ENCODE data around the gene CNTN5.
"Not testable (repeated sequence)": the region's sequence is repeated elsewhere in the genome, so short reads cannot be mapped to it uniquely, and the experiment has no call there.

Gene CNTN5

DNA sequence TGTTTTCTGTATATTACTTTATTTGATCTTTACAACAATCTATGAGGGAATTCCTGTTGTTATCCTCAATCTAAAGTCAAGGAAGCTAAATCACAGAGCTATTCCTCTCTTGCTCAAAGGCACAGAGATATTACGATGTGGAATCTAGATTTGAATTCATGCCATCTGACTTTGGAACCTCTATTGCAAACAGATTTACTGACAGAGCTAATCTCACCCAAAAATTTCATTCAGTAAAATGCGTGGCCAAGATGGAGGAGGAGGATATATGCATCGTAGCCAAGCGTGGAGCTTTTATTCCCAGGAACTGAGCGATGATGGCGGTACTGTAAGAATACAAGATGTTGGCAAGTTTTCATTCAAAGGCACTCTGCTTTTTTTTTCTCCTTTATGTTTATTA lies 791.8 kb downstream of the CNTN5 start:
- DNase-seq, result no peak

DNA sequence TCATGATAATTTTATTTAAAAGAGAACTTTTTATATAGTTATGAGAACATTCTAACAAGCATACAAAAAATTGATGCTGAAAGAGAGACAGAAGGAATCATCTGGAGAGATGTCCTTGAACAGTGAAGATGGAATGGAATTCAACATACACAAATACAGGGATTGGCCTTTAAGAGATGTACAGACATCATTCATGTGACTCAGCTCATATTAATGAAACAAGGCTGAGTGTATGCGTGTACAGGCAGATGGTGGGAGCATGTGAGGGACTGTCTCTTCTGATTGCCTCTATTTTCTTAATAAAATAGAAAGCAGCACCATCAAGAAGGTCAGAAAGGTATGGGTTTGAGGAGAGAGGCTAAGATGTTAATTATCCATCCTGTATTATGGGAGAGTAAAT lies 793.3 kb downstream of the CNTN5 start:
- DNase-seq, result no peak

DNA sequence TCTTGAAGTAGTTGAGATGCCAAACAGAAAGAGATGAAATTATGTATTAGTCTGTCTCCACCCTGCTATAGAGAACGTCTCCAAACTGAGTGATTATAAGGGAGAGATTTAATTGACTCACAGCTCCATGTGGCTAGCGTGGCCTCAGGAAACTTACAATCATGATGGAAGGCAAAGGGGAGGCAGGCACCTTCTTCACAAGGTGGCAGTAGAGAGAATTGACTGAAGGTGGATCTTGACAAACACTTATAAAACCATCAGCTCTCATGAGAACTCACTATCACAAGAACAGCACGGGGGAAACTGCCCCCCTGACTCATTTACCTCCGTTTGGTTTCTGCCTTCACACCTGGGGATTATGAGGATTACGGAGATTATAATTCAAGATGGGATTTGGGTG lies 794.0 kb downstream of the CNTN5 start:
- DNase-seq, result no peak

DNA sequence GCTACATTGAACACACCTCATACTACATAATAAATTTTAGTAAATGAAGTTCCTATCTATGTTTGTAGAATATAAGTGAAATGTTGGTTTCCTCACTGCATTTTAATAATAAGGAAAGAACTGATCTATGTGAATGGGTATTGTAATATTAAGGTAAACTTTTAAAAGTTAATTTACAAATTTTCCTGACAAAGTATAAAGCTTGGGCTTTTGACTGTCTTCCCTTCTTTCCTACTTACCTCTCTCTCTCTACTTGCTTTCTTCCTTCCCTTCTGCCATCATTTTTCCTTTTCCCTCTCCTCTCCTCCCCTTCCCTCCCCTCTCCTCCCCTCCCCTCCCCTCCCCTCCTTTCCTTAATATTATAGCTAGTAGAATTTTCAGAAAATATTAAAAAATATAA lies 798.2 kb downstream of the CNTN5 start:
- no peak for DNase-seq

DNA sequence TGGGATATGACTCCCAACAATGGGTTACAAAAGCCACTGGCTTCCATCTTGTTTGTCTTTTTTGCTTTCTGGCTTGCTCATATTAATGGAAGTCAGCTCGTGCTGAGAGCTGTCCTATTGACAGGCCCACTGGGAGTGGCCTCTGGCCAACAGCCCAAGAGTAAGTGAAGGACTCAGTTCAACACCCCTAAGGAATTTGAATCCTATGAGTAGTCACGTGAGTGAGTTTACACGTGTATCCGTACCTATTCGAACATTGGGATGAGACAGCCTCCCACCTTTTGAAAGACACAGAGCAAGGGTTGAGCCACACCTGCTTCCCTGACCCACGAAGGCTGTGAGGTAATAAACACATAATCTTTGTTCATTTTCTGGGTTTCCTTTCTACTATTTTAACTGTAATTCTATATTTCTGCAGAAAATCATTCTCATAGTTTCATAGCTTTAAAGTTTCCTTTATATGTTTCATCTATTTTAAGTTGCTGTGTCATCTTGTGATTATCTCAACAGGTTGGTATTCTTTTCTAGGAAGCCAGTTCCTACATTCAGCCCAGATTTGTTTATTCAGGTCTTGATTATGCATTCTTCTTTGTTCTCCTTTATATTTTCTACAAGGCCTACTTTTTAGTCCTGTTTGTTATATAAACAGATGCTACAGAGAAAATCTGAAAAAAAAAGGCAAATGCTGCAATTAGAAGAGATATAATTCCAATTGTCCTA lies 802.3 kb downstream of the CNTN5 start:
- no peak for DNase-seq

DNA sequence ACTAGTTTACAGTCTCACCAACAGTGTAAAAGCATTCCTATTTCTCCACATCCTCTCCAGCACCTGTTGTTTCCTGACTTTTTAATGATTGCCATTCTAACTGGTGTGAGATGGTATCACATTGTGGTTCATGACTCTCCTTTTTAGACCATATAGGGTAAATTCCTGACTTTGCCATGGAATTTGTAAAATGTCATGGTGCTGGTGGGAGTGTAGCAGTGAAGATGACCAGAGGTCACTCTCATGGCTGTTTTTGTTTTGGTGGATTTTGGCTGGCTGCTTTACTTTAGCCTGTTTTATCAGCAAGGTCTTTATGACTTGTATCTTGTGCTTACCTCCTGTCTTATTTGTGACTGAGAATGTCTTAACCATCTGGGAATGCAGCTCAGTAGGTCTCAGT lies 816.0 kb downstream of the CNTN5 start:
- DNase-seq, result not testable (repeated sequence)

DNA sequence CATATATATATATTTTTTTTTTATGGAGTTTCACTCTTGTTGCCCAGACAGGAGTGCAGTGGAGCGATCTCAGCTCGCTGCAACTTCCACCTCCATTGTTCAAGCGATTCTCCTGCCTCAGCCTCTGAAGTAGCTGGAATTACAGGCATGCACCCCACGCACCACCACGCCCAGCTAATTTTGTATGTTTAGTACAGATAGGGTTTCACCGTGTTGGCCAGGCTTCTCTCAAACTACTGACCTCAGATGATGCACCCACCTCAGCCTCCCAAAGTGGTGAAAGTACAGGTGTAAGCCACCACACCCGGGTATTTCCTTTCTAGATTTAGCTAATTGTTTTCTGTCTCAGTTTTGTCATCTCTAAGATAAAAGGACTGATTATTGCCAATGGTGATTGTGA lies 821.1 kb downstream of the CNTN5 start:
- no peak for DNase-seq

DNA sequence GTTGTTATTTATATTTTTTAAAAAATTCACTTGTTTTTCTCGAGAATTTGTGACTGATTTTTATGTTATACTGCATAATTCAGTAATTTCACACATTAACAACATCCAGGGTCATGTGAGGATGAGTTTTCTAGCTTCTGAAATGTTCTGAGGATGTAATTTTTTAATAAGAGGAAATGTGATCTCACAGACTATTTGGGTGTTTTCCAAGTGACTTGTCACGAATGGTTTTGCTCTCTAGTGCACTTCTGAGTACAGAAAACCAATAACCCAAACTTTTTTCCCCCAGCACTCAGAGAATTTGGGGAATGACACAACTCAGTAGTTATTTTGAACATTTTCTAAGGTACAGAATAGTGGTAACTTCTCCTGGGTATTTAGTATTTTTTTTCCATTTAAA lies 845.2 kb downstream of the CNTN5 start:
- no peak for DNase-seq

DNA sequence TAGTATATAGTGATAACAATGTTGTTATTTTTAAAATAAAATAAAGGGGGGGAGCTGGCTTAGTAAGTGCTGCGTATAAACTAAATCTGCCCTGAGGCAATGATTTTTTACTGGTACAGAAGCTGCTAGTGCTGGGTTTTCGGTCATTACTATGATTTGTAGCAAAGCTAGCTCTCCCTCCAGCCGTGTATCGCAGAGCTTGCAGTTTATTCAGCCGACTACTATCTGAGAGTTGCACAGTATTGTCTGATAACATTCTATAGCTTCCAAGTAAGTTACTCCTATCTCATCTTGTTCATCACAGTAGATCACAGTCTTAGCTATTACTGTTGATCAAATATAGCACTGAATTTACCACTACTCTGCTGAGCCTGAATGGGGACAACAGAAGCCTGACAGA lies 860.9 kb downstream of the CNTN5 start:
- no peak for DNase-seq

DNA sequence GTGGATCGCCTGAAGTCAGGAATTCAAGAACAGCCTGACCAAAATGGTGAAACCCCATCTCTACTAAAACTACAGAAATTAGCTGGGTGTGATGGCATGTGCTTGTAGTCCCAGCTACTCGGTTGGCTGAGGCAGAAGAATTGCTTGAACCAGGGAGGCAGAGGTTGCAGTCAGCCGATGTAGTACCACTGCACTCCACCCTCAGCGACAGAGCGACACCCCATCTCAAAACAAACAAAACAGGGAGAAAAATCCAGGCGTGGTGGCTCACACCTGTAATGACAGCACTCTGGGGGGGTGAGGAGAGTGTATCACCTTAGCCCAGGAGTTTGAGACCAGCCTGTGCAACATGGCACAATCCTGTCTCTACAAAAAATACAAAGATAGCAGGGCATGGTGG lies 864.0 kb downstream of the CNTN5 start:
- DNase-seq, result no peak

DNA sequence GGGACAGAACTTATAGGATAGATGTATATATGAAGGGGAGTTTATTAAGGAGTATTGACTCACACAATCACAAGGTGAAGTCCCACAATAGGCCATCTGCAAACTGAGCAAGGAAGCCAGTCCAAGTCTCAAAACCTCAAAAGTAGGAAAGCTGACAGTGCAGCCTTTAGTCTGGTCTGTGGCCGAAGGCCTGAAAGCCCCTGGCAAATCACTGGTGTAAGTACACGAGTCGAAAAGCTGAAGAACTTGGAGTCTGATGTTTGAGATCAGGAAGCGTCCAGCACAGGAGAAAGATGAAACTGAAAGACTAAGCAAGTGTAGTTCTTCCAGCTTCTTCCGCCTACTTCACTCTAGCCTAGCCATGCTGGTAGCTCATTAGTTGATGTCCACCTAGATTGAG lies 866.7 kb downstream of the CNTN5 start:
- DNase-seq, result no peak

DNA sequence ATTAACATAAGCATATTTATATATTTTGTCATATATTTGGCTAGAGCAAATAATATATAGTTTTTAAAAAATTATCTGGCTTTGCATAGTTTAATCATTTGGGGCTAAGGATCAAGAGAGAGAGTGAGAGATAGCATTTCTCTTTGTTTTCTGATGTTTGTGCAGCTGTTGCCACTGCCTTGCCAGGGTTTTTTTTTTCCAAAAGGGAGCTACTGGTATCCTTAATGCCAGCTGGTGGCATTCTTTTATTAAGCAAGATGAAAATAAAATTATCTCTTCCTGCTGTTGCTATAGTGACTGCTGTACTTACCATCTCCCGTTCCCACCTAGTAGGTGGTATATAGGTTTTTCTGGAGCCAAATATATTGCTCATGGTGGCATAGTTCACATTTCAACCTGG lies 873.1 kb downstream of the CNTN5 start:
- DNase-seq, result no peak

DNA sequence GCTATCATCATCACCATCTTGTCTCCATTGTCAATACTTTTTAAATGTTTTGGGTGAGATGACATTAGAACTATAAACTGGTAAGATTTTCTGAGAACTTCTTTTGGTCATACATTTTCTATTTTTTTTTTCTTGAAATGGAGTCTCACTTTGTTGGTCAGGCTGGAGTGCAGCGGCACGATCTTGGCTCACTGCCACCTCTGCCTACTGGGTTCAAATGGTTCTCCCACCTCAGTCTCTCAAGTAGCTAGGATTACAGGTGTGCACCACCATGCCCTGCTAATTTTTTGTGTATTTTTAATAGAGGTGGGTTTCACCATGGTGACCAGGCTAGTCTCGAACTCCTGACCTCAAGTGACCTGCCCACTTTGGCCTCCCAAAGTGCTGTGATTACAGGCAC lies 880.4 kb downstream of the CNTN5 start:
- DNase-seq, result no peak

DNA sequence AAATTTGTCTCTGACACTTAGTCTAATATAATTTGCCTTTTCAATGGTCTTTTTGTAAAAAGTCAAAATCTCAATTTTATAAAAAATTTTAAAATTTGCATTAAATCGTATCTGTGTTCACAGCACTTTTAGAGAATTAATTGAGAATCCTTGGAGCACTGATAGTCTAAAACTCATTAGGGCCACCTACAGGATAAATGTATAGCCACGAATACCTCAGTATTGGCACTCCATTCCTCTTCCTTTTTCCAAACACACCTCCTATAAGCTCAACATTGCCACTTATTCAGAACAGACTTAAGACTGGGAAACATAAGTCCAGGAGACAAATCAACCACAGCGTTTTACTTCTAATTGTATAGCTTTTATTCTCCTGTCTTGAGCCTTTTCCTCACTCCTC lies 890.4 kb downstream of the CNTN5 start:
- DNase-seq, result no peak

DNA sequence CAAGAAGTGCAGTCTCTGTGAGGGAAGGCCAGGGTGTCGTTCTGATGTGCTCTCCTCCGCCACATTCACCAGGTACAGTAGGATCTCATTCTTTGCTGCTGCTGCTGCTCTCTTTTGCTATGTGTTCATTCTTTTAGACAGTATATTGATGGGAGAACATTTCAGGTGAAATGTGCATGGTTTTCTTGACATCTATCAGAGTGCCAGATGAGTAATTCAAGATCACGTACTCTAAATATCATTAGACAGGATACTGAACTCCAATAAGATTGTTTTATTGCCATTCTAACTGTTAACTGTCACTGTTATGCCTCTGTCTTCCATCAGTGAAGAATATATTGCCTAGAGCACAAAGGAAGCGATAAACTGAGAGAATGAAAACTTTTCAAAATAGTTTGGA lies 895.3 kb downstream of the CNTN5 start:
- DNase-seq, result no peak

DNA sequence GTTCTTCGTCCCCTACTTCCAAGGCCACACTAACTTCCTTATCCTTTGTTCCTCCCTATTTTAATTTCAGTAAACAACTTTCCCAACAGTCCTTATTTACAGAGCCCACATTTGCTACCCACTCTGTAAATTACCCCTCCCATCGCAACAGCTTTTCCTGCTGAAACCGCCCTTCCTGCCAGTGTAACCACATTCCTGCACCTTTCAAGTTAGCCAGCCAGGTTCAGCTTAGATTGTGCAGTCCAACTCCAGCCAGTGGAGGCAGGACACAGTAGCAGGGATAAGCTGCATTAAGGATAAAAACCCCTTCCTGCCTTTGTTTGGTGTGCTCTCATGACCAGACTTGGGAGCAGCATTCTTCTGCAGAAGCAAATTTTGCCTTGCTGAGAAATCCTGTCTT lies 898.0 kb downstream of the CNTN5 start:
- no peak for DNase-seq

DNA sequence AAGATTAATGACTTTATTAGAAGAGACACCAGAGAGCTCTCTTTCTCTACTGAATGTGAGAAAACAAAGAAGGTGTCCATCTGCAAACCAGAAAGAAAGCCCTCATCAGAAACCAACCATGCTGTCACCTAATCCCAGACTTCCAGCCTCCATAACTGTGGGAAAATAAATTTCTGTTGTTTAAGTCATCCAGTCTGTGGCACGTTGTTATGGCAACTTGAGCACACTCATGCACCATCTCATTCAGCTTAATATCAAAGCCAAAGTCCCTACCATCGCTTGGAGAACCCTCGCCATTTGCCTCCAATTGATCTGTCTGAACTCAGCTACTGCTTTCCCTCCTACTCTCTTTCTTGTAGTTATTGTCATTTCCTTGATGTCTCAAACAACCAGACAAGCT lies 900.2 kb downstream of the CNTN5 start:
- no peak for DNase-seq

DNA sequence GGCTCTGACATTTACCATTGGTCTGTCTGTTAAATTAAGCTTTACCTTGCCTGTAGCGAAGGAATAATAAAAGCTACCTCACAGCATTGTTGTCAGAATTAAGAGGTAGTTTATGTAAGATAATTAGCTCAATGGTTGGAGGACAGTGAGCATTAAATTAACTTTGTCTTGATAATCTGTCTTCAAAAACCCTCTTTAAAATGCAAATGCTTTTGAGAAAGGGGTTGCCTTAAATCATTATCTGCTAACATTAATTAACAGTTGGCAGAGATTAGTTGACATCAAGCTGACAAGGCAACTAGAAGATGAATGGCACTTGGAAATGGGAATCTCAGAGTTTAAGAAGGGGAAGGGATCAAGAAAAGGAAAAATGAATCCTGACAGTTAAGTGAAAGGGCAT lies 905.2 kb downstream of the CNTN5 start:
- DNase-seq, result no peak

DNA sequence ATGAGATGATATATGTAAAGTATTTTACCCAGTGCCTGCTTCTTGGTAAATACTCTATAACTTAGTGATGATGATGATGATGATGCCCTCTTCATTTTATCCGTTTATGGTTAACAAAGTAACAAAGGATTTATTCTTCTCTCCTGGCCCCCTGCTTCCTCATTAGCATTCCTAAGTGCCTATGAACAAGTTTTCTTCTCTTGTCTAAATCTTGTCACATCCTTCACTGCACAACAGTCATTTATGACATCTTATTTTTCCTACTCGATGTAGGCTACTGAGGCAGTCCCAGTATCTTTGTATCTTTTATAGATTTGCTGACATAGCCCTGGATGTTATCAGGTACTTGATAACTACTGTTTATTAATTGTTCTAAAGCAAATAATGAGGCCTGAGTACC lies 911.9 kb downstream of the CNTN5 start:
- DNase-seq, result no peak

DNA sequence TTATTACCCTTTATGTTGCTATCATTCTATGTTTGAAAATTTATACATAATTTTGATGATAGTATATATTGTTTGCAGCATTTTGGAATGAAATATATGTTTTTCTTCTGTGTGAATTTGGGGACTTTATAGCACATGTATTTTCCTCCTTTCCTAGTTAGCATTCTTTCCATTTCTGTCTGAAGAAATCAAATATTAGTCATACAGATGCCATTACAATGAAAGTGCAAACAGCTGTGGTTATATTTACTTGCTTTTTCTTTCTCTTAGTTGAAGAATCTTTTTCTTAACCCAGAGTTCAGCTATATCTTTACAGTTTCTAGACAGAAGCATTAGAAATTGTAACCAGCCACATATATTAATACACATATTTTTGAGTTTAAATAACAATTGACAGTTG lies 913.3 kb downstream of the CNTN5 start:
- no peak for DNase-seq

DNA sequence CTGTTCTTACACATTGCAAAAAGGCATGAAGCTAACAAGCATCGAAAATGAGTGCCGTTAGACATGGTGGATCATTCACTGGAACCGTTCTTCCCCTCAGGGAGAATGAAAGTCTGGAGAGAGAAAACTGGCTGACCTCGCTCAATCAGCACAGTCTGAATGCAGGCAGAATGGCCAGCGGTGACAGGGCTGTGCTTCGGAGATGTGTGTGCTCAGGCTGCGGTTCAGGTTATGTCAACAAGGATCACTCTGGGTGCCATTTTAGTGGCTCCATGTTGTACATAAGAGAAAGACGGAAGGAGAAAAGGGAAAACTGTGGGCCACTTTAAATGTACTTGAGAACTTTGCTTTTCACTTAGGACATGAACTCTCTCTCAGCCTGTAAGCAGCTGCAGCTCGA lies 916.6 kb downstream of the CNTN5 start:
- no peak for DNase-seq

DNA sequence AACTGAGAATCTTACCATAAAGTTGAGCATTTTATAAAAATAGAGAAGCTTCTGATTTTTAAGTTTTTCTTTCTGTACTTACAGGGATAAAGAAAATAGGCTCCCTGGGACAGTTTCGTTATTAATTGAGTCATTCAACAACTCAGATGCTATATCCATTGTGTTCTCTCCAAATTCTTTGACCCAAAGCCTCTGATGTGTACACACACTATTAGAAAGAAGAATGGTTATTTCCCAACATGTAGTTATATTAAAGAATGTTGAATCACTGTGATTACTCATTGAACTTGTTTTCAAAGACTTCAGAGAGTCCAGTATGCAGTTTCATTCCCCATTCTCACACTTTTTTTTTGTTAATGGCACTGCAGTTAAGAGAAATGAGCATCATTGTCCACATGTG lies 932.1 kb downstream of the CNTN5 start:
- no peak for DNase-seq

DNA sequence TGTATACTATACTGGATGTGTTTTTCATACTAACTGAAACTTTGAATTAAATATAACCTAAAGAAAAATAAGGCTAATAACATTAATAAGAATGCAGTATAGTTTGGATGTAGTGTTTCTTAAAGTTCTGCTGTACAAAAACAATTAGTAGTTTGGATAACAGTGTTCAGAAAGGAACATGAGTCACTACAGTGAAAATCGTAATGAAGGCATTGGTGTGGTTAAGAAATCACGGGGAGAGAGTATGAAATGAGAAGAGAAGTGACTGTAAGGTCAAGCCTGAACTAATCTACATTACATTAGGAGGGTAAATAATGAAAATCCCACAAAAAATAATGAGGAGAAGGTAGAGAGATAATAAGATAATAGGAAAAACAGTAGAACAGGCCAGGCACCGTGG lies 939.8 kb downstream of the CNTN5 start:
- no peak for DNase-seq

DNA sequence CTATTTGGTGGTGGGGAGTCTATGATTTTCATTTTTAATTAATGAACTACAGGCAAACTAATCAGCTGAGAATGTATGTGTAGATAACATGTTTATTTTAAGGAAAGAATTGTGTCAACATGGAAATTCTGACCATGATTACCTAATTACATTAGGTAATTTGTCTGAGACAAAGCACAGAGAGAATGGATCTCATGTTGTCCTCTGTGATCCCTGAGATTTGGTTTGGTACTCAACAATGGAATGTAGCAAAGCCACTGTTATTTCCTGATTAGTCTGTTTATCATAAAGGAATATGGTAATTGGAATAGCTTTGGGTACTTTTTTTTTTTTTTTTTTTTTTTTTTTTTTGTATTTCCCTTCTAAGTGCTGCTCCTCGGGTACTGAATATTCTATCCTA lies 947.6 kb downstream of the CNTN5 start:
- DNase-seq, result no peak

DNA sequence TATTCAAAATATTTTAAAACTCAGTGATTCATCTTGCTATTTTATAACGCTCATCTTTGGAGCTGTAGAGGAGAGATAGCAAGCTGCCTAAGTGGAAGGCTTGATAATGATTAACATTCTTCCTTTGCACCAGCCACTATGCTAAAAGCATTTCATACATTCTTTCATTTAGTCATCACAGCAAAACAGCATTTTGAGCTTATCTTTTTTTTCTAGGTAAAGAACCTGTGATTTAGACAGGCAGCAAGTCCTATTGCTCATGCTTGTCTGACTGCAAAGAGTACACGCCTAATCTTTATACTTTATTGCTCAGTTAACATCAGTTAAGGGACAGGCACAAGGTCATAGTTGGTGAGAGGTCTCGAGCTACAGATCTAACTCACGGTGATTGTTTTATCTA lies 953.2 kb downstream of the CNTN5 start:
- no peak for DNase-seq

DNA sequence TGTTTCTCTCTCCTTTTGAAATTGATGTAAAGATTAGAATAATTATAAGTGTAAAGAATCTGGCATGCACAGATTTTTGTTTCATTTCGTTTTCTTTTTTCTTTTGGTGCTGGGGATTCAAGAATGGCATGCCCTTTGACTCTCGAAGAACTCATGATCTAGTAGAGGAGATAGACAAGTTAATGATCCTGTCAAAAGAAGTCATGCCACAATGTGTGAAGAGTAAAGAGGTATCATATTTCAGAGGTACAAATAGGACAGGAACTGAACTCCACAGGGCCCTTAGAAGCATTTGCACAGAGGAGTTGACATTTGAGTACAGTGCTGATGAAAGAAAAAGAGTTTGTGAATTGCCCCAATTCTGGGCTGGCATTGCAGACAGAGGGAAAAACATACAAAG lies 958.3 kb downstream of the CNTN5 start:
- DNase-seq, result no peak
